HG02623 (cell line): ENCODE results near the gene ELAVL2.

Experiments used
- ATAC-seq: cut with Tn5 transposase; IDR thresholded peaks from one replicate; pipeline ENCODE4 v1.9.1; 2021; ENCODE audit warnings: moderate library complexity; ENCODE audit not compliant: unreplicated experiment

The ELAVL2 gene

GRCh38 chr9:23774266-23774665 is 51.8 kb downstream of the ELAVL2 start:
- ATAC-seq: no peak

- ATAC-seq: no peak
These were observed 53.7 kb downstream of the ELAVL2 start for GRCh38 chr9:23772385-23772783.

- ATAC-seq: no peak
These were observed 54.2 kb downstream of the ELAVL2 start for GRCh38 chr9:23771746-23772384.

GRCh38 chr9:23769307-23769935 is 56.6 kb downstream of the ELAVL2 start:
- ATAC-seq: no peak

- ATAC-seq: no peak
These were observed 57.2 kb downstream of the ELAVL2 start for GRCh38 chr9:23768861-23769260.

GRCh38 chr9:23766613-23767012 is 59.4 kb downstream of the ELAVL2 start:
- ATAC-seq: no peak

GRCh38 chr9:23765561-23765960 is 60.5 kb downstream of the ELAVL2 start:
- no peak for ATAC-seq

- no peak for ATAC-seq
These were observed 61.8 kb downstream of the ELAVL2 start for GRCh38 chr9:23764219-23764618.

GRCh38 chr9:23754551-23754950 is 71.5 kb downstream of the ELAVL2 start:
- no peak for ATAC-seq

- ATAC-seq: no peak
These were observed 73.2 kb downstream of the ELAVL2 start for GRCh38 chr9:23752859-23753258.

- ATAC-seq: no peak
These were observed 74.4 kb downstream of the ELAVL2 start for GRCh38 chr9:23751633-23752032.

GRCh38 chr9:23750808-23751207 is 75.2 kb downstream of the ELAVL2 start:
- no peak for ATAC-seq

GRCh38 chr9:23747088-23748075 is 78.7 kb downstream of the ELAVL2 start:
- ATAC-seq: no peak

GRCh38 chr9:23746317-23746716 is 79.7 kb downstream of the ELAVL2 start:
- ATAC-seq: no peak

- no peak for ATAC-seq
These were observed 83.0 kb downstream of the ELAVL2 start for GRCh38 chr9:23743036-23743435.

GRCh38 chr9:23741351-23741750 is 84.7 kb downstream of the ELAVL2 start:
- no peak for ATAC-seq

- no peak for ATAC-seq
These were observed 85.5 kb downstream of the ELAVL2 start for GRCh38 chr9:23740531-23740930.

- ATAC-seq: no peak
These were observed 86.3 kb downstream of the ELAVL2 start for GRCh38 chr9:23739753-23740152.

GRCh38 chr9:23736293-23736692 is 89.7 kb downstream of the ELAVL2 start:
- no peak for ATAC-seq

GRCh38 chr9:23733495-23734078 is 92.5 kb downstream of the ELAVL2 start:
- no peak for ATAC-seq

- no peak for ATAC-seq
These were observed 94.7 kb downstream of the ELAVL2 start for GRCh38 chr9:23731353-23731752.
